HG02840 (cell line): Measurements from ENCODE around the gene MGAT1.

ENCODE experiments used
- ATAC-seq: cut with Tn5 transposase; IDR thresholded peaks from one replicate; pipeline ENCODE4 v1.9.1; 2021; ENCODE audit warnings: mild to moderate bottlenecking, moderate library complexity, moderate number of reproducible peaks; ENCODE audit not compliant: unreplicated experiment, low FRiP score

MGAT1 gene

DNA sequence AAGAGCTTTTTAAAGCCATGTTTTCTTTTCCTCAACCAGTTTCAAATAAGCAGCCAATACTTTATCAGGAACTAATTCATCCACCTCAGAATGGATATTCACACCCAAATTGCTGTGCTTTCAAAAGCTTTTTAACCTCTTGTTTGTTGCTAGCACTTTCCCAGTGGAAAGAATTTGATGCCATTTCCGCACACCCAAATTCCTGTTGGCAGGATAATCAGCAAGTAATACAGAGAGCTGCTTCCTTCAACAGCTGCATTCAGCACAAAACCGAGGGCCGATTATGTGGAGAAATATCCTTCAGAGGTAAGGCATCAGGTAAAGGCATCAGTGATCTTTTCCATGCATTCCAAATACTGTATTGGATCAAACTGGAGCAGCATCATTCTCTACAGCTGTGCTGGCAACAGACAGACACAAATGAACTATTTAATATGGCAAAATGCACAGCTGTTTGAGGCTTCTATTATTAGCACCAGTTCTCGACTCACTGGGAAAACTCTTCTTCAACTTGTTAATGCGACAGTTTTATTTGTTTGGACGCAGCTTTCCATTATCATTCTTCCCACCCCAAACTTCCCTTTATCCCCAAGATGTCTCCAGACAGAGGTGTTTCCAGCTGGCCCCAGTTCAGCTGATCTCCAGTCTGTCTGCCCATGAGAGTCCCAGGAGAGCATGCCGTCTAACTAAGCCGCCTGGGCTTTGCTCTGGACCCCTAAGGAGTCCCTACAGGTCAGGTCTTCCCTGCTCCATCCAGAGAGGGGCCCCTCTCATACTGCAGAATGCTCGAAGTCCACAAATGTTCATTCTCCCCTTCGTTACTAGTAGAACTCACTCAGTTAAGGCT lies 22.2 kb upstream of the MGAT1 start:
- ATAC-seq = no peak

DNA sequence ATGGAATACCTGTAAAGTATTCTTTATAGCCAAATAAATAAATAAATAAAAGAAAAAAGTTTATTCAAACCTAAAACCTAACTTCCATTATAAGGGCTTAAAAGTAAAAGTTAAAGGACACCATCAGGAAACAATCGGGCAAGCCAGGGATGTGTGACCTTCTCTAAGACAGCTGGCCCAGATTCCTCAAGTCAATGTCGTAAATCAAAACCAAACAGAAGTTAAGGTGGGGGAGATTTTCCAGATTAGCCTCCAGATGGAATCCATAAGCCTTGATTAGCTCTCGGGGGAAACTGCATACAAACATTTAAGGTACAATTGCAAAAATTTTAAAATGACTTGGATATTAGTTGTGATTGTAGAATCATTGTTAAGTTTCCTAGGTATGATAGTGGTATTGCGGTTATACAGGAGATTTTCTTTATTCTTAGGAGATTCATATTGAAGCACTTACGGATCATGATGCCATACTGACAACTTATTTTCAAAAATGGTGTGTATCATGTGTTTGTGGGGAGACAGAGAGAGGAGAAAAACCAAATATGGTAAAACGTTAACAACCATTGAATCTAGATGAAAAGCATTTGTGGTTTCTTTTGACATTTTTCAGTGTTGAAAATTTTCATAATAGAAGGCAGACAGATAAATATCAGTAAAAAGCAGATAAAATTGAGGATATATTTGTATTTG lies 21.5 kb upstream of the MGAT1 start:
- ATAC-seq = no peak

- ATAC-seq = no peak
Observed at GRCh38 chr5:180823346-180823745, 20.7 kb upstream of the MGAT1 start.

GRCh38 chr5:180821538-180821937 lies 18.9 kb upstream of the MGAT1 start:
- ATAC-seq = no peak

- no peak for ATAC-seq
Observed at GRCh38 chr5:180820788-180821321, 18.2 kb upstream of the MGAT1 start.

- no peak for ATAC-seq
Observed at GRCh38 chr5:180818677-180819341, 16.2 kb upstream of the MGAT1 start.

- no peak for ATAC-seq
Observed at GRCh38 chr5:180817893-180818674, 15.5 kb upstream of the MGAT1 start.

DNA sequence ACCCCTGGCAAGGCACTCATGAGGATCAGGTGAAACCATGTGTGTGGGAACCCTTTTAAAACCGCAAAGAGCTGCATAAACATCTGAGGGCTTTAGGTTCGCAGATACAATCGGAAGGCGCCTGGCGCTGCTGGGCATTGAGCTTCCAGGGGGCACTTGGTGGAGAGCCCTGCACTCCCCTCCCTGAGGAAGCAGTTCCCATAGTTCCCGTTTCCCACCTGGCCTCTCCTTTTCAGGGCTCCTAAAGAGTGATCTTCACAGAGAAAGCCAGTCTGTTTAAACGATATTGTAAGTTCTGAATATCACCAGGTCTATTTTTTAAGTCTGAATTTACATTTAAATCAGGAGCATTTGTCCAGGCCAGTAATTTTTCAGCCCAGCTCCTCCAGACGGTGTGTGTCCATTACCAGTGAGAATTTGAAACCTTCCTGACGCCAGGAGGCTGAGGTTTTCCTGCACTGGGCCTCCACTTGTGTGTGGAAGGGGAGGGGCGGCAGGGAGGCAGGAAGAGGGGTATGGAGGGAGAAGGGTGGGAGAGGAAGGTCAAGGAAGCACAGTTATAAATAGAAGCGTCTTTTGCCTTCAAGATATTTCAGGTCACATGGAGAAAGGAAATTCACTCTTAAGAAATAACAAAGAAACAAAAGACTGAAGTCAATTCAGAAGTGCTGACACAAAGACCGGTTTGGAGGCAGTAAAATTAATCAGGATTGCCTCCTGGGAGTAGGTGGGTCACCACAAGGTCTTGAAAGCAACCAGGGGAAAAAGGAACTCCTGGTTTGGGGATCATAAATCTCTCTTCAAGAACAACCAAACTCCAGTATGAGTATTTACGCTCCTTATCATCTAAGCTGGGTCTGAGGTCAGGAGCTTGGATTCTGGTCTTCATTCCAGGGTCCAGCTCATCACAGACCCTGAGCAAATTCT lies 14.3 kb upstream of the MGAT1 start:
- no peak for ATAC-seq

GRCh38 chr5:180815293-180815917 lies 12.8 kb upstream of the MGAT1 start:
- ATAC-seq = no peak

GRCh38 chr5:180813420-180813819 lies 10.8 kb upstream of the MGAT1 start:
- no peak for ATAC-seq

GRCh38 chr5:180811623-180812124 lies 9.1 kb upstream of the MGAT1 start:
- no peak for ATAC-seq

DNA sequence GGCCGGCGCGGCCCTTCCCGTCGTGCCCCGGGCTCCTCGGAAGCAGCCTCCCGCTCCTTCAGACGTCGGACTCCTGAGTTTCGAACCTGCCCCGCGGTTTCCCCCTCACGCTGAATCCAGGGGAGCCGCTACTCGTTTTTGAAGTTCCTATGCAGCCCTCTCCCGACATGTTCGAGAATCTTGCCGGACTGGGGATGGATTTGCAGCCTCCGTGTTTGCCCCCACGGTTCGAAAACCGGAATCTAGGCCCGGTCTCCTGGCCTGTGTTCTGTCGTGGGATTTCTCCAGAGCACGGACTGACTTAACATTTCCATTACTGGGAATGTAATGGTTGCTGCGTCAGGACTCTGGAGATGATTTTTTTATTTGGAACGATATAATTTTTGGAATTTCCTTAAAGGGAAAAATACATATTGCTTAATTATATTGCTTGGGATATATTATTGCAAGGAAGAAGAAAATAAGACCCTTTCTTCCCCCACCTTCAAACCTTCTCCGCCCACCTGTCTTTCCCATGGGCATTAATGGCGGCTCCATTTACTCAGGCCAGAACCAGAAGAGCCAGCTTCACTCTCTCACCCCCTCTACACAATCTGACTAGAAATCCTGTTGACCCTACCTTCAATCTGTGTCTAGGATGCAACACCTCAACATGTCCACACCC lies 8.5 kb upstream of the MGAT1 start:
- ATAC-seq = no peak

DNA sequence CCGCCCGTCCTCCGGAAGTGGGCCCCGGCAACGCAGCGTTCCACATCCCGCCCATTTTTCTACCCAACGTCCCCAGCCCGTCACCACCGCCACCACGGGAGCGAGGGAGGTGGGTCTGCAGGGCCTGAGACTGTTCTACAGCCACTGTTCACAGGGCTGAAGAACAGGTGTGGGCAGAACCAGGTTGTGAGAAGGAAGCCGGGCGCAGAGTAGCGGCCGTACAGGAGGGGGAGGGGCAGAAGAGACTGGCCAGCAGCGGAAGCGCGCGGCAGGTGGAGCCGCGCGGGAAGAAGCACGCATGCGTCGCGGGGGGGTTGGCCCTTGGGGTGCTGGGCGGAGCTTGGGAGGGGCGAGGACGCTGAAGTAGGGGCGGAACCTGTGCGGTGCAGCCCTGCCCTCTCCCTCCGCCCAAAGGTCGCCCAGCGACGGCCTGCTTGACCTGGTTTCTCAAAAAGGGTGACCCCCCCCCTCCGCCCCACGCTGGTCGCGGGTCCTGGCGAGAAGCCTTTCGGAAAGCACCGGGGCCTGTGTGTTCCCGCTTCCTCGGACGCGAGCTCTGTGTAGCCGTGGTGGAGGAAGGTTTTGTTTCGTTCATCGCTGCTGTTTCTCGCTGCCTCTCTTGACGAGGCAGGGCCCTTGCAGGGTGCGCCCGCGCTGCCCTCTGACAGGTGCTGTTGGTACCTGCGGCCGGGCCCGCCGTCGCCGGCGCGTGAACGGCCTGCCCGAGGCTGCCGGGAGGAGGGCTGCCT lies 7.8 kb upstream of the MGAT1 start:
- ATAC-seq = peak; percentile 75

GRCh38 chr5:180809403-180810209 lies 7.0 kb upstream of the MGAT1 start:
- peak; percentile 50 for ATAC-seq

GRCh38 chr5:180808461-180809000 lies 5.9 kb upstream of the MGAT1 start:
- ATAC-seq = no peak

DNA sequence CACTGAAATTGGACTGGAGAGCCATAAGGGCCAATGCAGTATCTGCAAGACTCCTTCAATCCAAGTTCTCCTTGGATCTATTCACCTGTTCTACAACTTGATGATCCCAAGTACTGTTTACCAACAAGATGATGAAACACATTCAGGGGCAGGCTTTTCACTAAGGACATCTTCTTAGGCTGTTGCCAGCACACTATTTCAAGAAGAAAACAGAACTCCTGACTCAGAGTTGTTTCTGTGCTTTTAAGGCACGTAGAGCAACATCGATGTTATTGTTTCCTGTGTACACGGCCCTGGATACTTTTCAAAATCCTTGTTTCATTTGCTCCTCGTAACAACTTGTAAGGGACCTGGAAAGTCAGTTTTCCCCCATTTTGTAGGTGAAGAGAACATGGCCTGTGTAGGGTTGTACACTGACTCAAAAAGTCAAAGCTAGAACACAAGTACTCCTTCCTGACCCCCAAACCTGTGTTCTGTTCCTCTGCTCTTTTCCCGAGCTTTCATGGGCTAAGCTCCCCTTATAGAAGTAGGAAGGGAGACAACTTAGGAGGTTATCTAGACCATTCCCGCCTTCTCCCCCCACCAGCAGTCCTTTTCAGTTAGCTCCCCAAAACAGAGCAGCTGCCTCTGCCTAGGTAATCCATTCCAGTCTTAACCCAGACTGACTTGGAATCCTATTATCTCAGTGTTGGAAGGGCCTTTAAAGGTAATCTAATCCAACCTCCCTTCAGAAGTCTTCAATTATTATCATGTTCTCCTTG lies 5.2 kb upstream of the MGAT1 start:
- no peak for ATAC-seq
